Stimulated activated naive CD8-positive, alpha-beta T cell treated with anti-CD3 and anti-CD28 coated beads, Interleukin-15, Interleukin-2, amounts not matched to agents 100 ng/mL and 50 ng/mL, for 24 hours (primary cell): ENCODE results near the gene LHX6.
A peak's percentile ranks its signal among the peaks of the same experiment; 100 is the strongest.

Experiments used
- H3K27ac Mint-ChIP-seq: one replicate; pipeline ENCODE4 v1.8.0; 2021; ENCODE audit warnings: mild to moderate bottlenecking, mixed read lengths
- H3K27me3 Mint-ChIP-seq: one replicate; pipeline ENCODE4 v1.8.0; 2021; ENCODE audit warnings: mixed read lengths
- H3K36me3 Mint-ChIP-seq: one replicate; pipeline ENCODE4 v1.8.0; 2021; ENCODE audit warnings: low read depth, mixed read lengths
- H3K4me1 Mint-ChIP-seq: one replicate; pipeline ENCODE4 v1.8.0; 2021; ENCODE audit warnings: low read depth, mixed read lengths
- H3K4me3 Mint-ChIP-seq: one replicate; pipeline ENCODE4 v1.8.0; 2021; ENCODE audit warnings: mild to moderate bottlenecking, mixed read lengths
- H3K9me3 Mint-ChIP-seq: one replicate; pipeline ENCODE4 v1.8.0; 2021; ENCODE audit warnings: mixed read lengths

LHX6 gene

GRCh38 chr9:122213102-122213588 is 15.6 kb downstream of the LHX6 start:
- H3K4me3 Mint-ChIP-seq: peak overlapping the region; percentile 34

DNA sequence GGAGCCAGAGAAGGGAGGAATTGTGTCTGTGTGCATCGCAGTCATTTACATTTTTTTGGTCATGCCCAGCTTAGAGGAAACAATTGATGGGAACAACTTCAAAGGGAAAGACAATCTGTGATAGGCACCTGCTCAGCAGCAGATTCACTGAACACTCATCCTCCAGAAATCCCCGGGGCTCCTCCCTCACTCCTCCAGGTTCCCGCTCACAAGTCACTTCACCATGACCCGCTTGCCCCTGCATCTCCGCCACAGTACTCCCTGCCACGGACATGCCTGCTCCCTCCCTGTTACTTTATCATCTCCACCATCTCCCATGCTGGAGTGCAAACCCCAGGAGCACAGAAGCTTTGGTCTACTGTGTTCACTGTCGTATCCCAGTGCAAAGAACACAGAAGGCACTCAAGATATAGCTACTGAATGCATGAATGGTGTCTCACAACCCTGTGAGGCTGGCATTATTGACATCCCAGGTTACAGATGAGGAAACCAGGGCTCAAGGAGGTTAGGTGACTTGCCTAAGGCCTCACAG is 16.2 kb downstream of the LHX6 start:
- Mint-ChIP-seq H3K36me3 (no peaks in the 10 kb centered on the region), H3K4me3 (peak overlapping the region; percentile 34)

More at GRCh38 chr9:122213102-122213588, 15.6 kb downstream of the LHX6 start:
- Mint-ChIP-seq H3K27ac (no peak overlapping the region), H3K27me3 (peaks cover 72% of the 10 kb centered on the region), H3K4me1 (peaks cover 14% of the 10 kb centered on the region), H3K9me3 (no peaks in the 10 kb centered on the region), H3K36me3 (no peaks in the 10 kb centered on the region)

DNA sequence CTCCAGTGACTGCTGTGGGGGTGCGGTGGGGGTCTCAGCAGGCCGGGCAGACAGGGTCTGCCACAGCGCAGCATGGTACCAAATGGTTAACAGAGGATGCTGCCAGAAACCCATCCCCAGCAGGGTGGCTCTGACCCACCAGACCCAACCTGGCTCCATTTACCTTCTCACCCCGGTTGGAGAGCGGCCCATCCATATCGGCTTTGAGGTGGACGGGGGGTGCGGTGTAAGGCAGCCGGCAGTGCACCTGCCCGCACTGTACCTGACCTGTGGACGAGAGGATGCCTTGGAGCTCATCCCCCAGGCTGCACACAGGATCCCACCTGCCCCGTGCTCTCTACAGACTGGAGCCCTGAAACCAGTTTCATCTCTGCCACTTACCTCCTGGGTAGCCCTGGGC is 19.3 kb downstream of the LHX6 start:
- Mint-ChIP-seq H3K4me1 (peaks cover 10% of the 10 kb centered on the region), H3K27me3 (peaks cover 45% of the 10 kb centered on the region), H3K9me3 (no peaks in the 10 kb centered on the region), H3K4me3 (no peak overlapping the region), H3K36me3 (no peaks in the 10 kb centered on the region), H3K27ac (no peak overlapping the region)

More for the DNA sequence above, 16.2 kb downstream of the LHX6 start:
- Mint-ChIP-seq H3K9me3 (no peaks in the 10 kb centered on the region), H3K4me1 (peaks cover 12% of the 10 kb centered on the region), H3K27me3 (peaks cover 70% of the 10 kb centered on the region), H3K27ac (no peak overlapping the region)

GRCh38 chr9:122207096-122207495 is 21.7 kb downstream of the LHX6 start:
- Mint-ChIP-seq H3K36me3 (no peaks in the 10 kb centered on the region), H3K9me3 (no peaks in the 10 kb centered on the region), H3K4me1 (no peaks in the 10 kb centered on the region), H3K27me3 (peaks cover 28% of the 10 kb centered on the region), H3K4me3 (no peak overlapping the region), H3K27ac (no peak overlapping the region)

- Mint-ChIP-seq H3K9me3 (no peaks in the 10 kb centered on the region), H3K27me3 (peaks cover 21% of the 10 kb centered on the region), H3K36me3 (no peaks in the 10 kb centered on the region), H3K4me1 (no peaks in the 10 kb centered on the region), H3K4me3 (no peak overlapping the region), H3K27ac (no peak overlapping the region)
Measured at GRCh38 chr9:122206118-122207046, 22.4 kb downstream of the LHX6 start.

- Mint-ChIP-seq H3K27ac (no peak overlapping the region), H3K4me1 (no peaks in the 10 kb centered on the region), H3K27me3 (peaks cover 16% of the 10 kb centered on the region), H3K9me3 (no peaks in the 10 kb centered on the region), H3K4me3 (no peak overlapping the region), H3K36me3 (no peaks in the 10 kb centered on the region)
Measured at GRCh38 chr9:122205176-122205575, 23.6 kb downstream of the LHX6 start.

DNA sequence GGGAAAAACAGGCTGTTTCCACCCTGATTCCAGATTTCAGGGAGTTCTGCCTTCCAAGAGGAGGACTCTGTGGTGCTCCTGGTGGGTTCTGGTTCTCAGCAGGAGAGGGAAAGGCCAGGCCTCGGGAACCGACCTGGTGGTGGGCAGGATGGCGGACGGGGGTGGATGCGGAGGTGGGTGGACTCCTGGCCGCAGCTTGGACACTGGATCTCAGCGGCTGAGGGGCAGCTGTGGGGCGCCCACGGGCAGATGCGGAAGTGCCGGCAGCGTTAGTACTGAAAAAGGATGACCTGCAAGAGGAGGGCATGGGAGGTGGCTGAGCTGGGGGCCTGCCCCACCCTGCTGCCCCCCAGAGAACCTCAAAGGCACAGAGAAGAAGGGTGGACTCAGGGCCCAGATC is 24.3 kb downstream of the LHX6 start:
- peaks cover 14% of the 10 kb centered on the region for H3K27me3 Mint-ChIP-seq
- H3K9me3 Mint-ChIP-seq: no peaks in the 10 kb centered on the region
- no peak overlapping the region for H3K27ac Mint-ChIP-seq
- no peaks in the 10 kb centered on the region for H3K36me3 Mint-ChIP-seq
- H3K4me1 Mint-ChIP-seq: no peaks in the 10 kb centered on the region
- no peak overlapping the region for H3K4me3 Mint-ChIP-seq

DNA sequence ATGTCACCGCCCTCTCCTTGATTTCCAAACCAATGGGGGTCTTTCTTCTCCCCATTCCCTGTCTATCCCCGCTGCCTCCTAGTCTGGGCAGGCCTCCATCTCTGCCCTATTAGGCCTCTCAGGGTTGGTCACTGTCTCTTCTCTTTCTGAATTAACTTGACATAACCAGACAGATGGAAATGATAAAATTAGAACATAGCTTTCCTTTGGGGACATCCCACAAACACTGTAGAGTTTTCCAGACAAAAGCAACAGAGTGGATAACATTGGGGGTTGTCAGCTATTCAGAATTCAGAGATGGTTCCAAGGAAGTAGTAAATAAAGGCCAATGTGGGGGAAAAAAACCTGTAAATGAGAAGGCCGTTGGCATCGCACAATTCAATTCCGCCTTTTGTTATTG is 24.7 kb downstream of the LHX6 start:
- Mint-ChIP-seq H3K9me3 (no peaks in the 10 kb centered on the region), H3K36me3 (no peaks in the 10 kb centered on the region), H3K4me1 (no peaks in the 10 kb centered on the region), H3K27me3 (peaks cover 13% of the 10 kb centered on the region), H3K27ac (no peak overlapping the region), H3K4me3 (no peak overlapping the region)

DNA sequence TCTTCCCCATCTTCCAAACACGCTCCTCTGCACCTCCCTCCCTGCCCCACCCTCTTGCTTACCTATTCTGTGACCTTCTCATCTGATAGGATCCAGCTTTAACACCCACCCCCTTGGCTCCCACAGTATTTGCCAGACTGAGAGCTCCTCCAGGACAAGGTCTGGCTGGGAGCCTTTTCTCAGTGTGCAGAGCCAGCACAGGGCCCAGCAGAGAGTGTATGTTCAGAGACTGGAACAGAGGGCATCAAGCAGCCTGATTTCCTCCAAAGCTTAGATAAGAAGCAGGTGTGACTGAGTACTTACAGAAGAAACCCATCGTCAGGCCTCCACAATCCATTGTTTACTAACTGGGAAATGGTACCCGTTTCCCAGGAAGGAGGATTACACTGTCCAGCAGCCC is 26.6 kb downstream of the LHX6 start:
- Mint-ChIP-seq H3K27me3 (peaks cover 10% of the 10 kb centered on the region), H3K27ac (no peak overlapping the region), H3K9me3 (no peaks in the 10 kb centered on the region), H3K36me3 (no peaks in the 10 kb centered on the region), H3K4me3 (no peak overlapping the region), H3K4me1 (no peaks in the 10 kb centered on the region)

- Mint-ChIP-seq H3K36me3 (no peaks in the 10 kb centered on the region), H3K27ac (no peak overlapping the region), H3K9me3 (no peaks in the 10 kb centered on the region), H3K4me1 (no peaks in the 10 kb centered on the region), H3K4me3 (no peak overlapping the region), H3K27me3 (peaks cover 10% of the 10 kb centered on the region)
Measured at GRCh38 chr9:122201641-122202040, 27.1 kb downstream of the LHX6 start.

- H3K4me3 Mint-ChIP-seq: no peak overlapping the region
- H3K9me3 Mint-ChIP-seq: no peaks in the 10 kb centered on the region
- H3K27ac Mint-ChIP-seq: no peak overlapping the region
- H3K27me3 Mint-ChIP-seq: peaks cover 10% of the 10 kb centered on the region
- no peaks in the 10 kb centered on the region for H3K36me3 Mint-ChIP-seq
- H3K4me1 Mint-ChIP-seq: no peaks in the 10 kb centered on the region
Measured at GRCh38 chr9:122200960-122201595, 27.7 kb downstream of the LHX6 start.

- Mint-ChIP-seq H3K9me3 (no peaks in the 10 kb centered on the region), H3K27ac (no peak overlapping the region), H3K4me1 (no peaks in the 10 kb centered on the region), H3K4me3 (no peak overlapping the region), H3K27me3 (peaks cover 10% of the 10 kb centered on the region), H3K36me3 (no peaks in the 10 kb centered on the region)
Measured at GRCh38 chr9:122197882-122198281, 30.9 kb downstream of the LHX6 start.

DNA sequence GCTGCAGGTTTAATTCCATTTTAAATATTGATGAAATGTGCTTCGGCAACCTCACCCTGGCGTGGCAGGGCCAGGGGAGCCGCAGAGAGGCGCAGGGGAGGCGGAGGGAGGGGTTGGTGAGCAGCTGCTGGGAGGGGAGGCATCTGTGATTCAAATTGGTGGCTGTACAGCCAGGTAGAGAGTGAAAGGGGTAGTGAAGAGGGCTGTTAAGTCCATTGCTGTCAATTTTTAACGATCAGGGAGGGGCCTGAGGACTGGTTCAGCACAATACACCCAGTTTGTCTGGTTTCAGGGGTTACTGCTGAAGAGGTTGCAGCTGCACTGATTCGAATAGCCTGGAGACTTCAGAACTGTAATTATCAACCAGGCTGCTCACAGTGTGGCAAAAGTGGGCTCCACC is 31.3 kb downstream of the LHX6 start:
- Mint-ChIP-seq H3K9me3 (no peaks in the 10 kb centered on the region), H3K4me3 (no peak overlapping the region), H3K4me1 (no peaks in the 10 kb centered on the region), H3K36me3 (no peaks in the 10 kb centered on the region), H3K27ac (no peak overlapping the region), H3K27me3 (peaks cover 10% of the 10 kb centered on the region)

DNA sequence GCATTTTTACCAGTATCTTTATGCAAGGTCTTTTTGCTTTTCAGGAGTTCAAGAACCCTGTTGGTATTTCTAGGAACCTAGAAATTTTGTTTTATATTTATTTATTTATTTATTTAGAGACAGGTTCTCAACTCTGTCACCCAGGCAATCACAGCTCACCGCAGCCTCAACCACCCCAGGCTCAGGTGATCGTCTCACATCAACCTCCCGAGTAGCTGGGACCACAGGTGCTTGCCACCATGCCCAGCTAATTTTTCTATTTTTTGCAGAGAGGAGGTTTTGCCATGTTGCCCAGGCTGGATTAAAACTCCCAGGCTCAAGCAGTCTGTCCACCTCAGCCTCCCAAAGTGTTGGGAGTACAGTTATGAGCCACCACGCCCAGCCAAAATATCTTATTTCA is 32.9 kb downstream of the LHX6 start:
- Mint-ChIP-seq H3K4me1 (no peaks in the 10 kb centered on the region), H3K27ac (no peak overlapping the region), H3K4me3 (no peak overlapping the region), H3K9me3 (no peaks in the 10 kb centered on the region), H3K27me3 (peaks cover 10% of the 10 kb centered on the region), H3K36me3 (no peaks in the 10 kb centered on the region)

GRCh38 chr9:122193651-122194050 is 35.1 kb downstream of the LHX6 start:
- H3K36me3 Mint-ChIP-seq: no peaks in the 10 kb centered on the region
- H3K27me3 Mint-ChIP-seq: peaks cover 10% of the 10 kb centered on the region
- no peaks in the 10 kb centered on the region for H3K4me1 Mint-ChIP-seq
- H3K4me3 Mint-ChIP-seq: no peak overlapping the region
- H3K27ac Mint-ChIP-seq: no peak overlapping the region
- H3K9me3 Mint-ChIP-seq: no peaks in the 10 kb centered on the region
